ENCODE results near the gene WHRN. TPM values are rescaled to one million over a fixed set of nuclear protein-coding genes. Genes with fewer than 3 reads are reported as not detected.

The WHRN gene
- polyA plus RNA-seq, 4 donors, result 6.9 to 15.9 (median 8.3) TPM

DNA sequence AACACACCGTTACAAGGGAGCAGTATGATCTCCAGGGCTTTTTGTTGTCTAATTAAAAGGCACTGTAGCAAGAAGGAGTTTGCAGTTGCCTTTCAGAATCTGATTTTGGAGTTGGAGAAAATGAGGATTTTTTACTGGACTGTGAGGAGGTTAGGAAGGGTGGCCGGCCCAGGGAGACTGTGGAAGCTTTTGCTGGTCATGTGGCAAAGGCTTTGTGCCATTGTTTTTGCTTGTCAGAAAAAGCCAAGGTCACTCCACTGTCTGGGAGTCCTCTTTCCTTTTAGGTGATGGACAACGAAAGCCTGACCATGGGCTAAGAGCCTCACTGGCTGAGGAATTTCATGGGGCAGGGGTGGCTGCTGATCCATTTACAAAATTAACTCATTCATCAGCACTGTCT is 10.3 kb upstream of the WHRN start:
- no peak for DNase-seq (ENCODE audit: low read depth in 4 of 4, low spot score in 3 of 4)

- no peak for DNase-seq (ENCODE audit: low read depth in 4 of 4, low spot score in 3 of 4)
Measured at GRCh38 chr9:114513959-114514267, 8.6 kb upstream of the WHRN start.

GRCh38 chr9:114513055-114513958 is 8.0 kb upstream of the WHRN start:
- DNase-seq (ENCODE audit: low read depth in 4 of 4, low spot score in 3 of 4), result no peak

DNA sequence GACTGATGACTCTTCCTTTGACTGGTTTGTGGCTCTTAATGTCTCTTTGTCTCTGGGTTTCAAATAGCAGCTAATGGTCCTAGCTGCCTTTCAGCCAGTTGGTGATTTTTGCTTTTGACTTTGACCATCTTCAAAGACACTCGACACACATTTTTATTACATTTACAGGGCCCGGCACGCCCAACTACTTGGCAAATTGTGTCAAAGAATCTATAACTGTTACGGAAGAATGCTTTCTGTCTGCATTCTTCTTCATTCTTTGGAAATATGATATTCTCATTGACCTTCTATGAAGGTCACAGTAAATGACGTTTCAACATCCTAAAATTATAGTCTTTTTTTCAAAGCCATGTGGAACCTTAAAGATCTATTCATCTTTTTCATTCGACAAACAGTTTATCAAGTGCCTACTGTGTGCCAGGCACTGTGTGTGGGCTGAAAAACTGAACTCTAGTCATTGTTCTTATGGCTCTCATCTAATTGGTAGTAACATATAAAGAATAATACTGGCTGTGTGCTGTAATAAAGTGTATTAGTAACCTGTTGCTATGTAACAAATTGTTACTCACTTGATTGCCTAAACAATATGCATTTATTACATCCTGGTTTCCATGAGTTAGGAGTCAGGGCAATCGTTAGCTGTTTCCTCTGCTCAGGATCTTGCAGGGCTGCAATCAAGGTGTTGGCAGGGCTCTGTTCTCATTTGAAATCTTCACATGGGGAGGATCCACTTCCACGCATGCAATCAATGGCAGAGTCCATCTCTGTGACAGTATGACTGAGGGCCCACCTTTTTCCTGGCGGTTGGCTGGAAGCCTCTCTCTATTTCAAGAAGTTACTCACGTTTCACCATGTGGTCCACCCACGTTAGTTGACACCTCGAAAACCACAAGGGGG is 7.0 kb upstream of the WHRN start:
- no peak for DNase-seq (ENCODE audit: low read depth in 4 of 4, low spot score in 3 of 4)

DNA sequence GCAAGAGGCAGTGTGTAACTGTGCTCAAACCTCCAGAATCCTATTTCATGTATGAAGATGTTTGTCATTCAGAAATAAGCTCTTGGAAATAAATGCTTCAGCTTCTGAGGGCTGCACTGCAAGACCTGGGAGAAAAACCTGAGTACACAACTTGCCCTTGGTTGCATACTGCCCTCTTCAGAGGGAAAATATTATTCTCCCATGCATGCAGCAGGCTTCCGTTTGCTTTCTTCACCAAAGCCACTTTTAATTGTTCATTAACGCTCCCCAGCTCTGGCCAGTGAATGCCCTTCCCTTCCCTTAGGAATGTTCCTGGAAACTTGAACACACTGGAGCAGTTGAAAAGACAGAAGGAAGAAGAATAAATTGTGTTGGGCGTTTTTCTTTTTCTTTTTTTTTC is 2.5 kb upstream of the WHRN start:
- no peak for DNase-seq (ENCODE audit: low read depth in 4 of 4, low spot score in 3 of 4)

- DNase-seq (ENCODE audit: low read depth in 4 of 4, low spot score in 3 of 4), result no peak
Measured at GRCh38 chr9:114506082-114506390, 763 bp upstream of the WHRN start.

DNA sequence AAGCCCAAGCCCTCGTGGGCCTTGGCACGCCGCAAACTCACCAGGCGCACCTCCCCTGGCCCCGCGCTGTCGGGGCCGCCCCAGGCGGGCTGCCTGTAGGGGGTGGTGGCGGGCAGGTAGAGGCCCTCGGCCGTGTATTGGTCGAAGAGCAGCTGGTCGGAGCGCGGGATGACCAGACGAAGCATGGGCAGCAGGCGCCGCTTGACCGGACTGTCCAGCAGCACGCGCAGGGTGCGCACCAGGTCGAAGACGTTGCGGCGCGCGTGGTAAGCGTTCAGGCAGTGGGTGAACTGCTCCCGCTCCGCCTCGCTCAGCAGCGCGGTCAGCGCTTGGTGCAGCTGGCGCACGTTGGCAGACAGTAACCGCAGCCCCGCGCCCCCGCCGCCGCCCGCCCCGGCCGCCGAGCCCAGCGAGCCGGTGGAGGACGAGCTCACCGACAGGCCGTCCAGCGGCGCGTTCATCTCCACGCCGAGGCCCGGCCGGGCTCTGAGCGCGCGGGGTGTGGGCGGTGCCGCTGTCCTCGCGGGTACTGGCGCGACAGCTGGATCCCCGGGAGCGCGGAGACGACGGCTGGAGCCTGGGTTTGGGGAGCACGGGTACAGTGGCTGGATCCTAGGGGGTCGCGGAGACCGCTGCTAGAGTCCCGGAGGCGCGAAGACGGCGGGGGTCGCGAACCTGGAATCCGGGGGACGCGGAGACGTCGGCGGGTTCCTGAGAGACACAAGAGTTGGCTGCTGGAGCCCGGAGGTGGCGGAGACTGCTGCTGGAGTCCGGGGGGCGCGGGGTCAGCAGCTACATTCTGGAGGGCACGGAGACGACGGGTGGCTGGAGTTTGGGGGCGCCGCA is 709 bp downstream of the WHRN start:
- DNase-seq (ENCODE audit: low read depth in 4 of 4, low spot score in 3 of 4), result no peak

GRCh38 chr9:114503522-114504340 is 1.5 kb downstream of the WHRN start:
- no peak for DNase-seq (ENCODE audit: low read depth in 4 of 4, low spot score in 3 of 4)

- no peak for DNase-seq (ENCODE audit: low read depth in 4 of 4, low spot score in 3 of 4)
Measured at GRCh38 chr9:114503009-114503408, 2.3 kb downstream of the WHRN start.

DNA sequence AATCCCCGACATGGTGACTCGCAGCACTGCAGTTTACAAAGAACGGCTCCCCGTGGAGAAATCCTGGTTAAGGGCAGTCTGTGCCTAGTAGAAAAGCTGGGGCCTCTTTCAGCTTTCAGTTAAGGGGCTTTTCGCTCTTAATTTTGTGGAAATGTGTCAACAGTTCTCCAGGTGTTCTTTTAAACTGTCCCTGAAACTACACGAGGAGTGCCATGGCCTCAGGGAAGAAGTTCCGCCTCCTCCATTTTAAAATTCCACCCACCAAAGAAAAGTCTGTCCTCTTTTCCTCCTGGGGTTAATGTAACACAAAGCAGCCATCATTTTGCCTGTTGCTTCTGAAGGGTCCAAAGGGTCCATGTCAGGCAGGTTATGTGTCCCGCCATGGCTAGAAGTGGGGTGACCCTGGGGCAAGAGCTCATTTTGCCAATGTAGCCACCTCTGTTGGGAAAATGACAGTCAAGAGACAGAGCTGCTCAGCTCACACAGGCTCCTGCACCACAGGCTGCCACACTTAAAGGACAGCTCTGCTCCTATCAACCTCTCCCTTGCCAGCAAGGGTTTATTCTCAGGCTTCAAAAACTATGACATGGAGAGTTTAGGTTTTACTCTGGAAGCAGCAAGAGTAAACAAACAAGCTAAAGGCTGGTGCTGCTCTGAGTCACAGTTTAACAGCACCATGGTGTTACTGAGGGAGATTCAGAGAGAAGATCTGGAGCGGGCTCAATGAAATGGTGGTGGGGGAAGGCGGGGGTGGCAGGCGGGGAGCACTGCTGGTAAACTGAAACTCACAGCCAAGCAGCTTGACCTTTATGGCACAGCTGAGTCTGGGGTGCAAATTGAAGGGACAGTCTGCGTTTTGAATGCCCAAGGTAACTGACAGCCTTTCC is 3.2 kb downstream of the WHRN start:
- DNase-seq (ENCODE audit: low read depth in 4 of 4, low spot score in 3 of 4), result no peak

DNA sequence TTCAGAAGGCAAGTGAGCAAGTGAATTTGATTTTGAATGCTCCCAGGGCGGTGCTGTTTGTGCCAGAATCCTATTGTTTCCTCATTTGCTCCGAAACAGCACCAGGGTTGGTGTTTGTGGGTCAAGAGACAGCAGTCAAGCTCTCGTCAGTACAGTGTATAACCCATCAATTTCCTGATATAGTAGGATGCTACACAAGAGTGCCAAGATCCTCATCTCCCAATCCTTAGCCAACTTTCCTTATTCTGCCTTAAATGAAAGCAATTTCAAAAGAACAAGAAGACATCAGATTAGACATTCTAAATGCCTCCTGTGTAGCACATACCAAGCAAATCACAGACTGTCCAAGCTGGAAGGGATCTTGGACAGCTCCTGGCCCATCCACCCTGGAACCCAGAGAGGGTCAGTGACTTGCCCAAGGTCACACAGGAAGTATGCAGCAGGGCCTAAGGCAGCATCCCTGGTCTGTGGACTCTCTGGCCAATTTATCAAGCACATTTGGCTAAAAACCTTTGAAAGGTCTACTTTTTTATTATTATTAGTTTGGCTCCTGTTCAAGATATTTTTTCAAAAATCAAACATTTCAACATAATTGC is 4.5 kb downstream of the WHRN start:
- no peak for DNase-seq (ENCODE audit: low read depth in 4 of 4, low spot score in 3 of 4)

DNA sequence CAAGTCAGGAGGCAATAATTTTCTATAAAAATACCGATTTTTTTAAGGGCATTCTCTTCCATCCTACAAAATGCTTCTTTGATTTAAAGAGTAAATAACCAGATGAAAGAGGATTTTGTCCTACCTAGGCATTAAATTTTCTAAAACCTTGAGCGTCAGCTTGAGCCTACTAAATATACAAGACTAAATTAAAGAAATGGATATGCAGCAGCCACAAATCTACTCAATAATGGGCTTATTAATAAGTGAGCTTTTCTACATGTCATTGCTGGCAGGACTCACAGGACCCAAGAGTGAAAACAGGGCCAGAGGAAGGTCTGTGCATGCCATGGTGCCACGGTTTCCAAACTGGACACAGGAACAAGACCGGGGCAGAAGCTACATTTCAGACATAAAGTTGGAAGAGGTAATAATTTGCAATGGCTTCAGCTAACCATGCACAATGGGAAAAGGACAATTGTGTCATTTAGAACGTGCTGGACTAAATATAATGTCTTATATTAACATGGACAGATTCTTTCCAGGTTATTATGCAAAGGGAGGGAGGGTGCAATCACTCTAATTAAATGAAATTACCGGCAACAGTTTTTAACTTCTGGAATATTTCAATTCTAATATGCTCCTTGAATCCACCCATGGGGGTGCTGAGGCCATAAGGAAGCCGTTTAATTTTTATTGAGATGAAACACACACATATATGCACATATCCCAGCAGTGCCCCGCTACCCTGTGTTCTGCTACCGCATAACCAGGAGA is 5.2 kb downstream of the WHRN start:
- no peak for DNase-seq (ENCODE audit: low read depth in 4 of 4, low spot score in 3 of 4)

- no peak for DNase-seq (ENCODE audit: low read depth in 4 of 4, low spot score in 3 of 4)
Measured at GRCh38 chr9:114499528-114499927, 5.7 kb downstream of the WHRN start.

DNA sequence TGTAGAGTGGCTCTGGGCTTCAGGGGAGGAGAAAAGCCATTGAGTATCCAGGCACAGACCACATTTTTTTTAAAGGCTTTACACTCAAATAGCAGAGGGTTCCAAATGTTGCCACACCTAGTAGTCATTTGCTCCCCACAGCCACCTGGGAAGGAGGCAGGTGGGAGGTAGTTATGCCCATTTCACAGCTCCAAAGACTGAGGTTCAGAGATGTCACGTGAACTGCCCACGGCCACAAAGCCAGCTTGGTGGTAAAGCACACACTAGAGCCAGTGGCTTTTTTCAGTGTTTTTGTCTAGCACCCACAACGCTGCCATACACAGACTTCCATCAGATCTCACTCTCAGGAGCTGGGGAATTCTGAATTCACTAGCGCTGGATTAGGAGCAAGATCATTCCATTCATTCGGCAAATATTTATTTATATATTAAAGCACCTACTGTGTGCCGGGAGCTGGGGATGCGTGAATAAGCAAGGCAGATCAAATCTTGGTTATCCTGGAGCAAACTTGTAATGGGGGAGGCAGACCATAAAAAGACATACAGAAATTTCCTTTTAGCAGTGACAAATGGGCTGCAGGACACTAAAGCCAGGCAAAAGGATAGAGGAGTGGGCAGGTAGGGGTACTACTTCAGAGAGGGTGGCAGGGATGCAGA is 7.4 kb downstream of the WHRN start:
- DNase-seq (ENCODE audit: low read depth in 4 of 4, low spot score in 3 of 4), result no peak

DNA sequence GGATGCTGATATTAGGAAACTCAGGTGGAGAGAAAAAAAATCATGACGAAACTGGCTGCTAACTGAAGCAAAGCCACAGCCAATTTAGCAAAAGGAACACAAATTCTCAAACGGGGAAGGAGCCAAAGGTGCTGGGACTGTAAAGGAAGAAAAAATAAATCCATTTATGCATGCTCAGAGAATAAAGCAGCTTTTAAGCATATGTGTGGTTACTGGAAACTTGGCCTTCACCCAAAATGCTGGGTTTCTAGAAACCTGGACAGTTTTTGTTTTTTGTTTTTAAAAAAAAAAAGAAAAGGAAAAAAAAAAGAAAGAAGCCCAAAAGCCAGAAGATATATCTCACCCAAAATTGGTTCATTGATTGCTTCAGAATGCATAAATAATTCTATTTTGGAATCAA is 8.0 kb downstream of the WHRN start:
- DNase-seq (ENCODE audit: low read depth in 4 of 4, low spot score in 3 of 4), result no peak

GRCh38 chr9:114496011-114496410 is 9.3 kb downstream of the WHRN start:
- DNase-seq (ENCODE audit: low read depth in 4 of 4, low spot score in 3 of 4), result no peak

GRCh38 chr9:114494776-114495569 is 10.3 kb downstream of the WHRN start:
- DNase-seq (ENCODE audit: low read depth in 4 of 4, low spot score in 3 of 4), result no peak
